Lung (tissue), 12 donors: ENCODE data around the gene TALDO1. TPM values are rescaled to one million over a fixed set of nuclear protein-coding genes. Genes with fewer than 3 reads are reported as not detected.

Experiments
- ATAC-seq: fragments of 200-7000 bp; cut with Tn5 transposase; one replicate; pipeline ENCODE4 v1.9.1; 2020; ENCODE audit warnings: moderate number of reproducible peaks; ENCODE audit not compliant: insufficient read depth, low FRiP score
- DNase-seq, 3 donors: peaks; one replicate each; pipeline ENCODE4 v3.0.0-alpha.2; 2013 to 2017
- H3K27ac ChIP-seq, 2 donors: one replicate each; pipeline ENCODE4 v1.5.1; 2013; ENCODE audit warnings: mild to moderate bottlenecking in 2 of 2, moderate library complexity in 2 of 2, control low read depth in 1 of 2, inconsistent platforms in 1 of 2, low read depth in 1 of 2, low read length in 1 of 2
- H3K27me3 ChIP-seq, 3 donors: one replicate each; pipeline ENCODE4 v1.5.1; 2013; ENCODE audit warnings: low read length in 2 of 3; ENCODE audit not compliant: control insufficient read depth in 3 of 3, insufficient read depth in 3 of 3
- H3K36me3 ChIP-seq, 4 donors: one replicate each; pipeline ENCODE4 v1.5.1; 2013; ENCODE audit warnings: low read length in 4 of 4, mild to moderate bottlenecking in 1 of 4, moderate library complexity in 1 of 4; ENCODE audit not compliant: control insufficient read depth in 4 of 4, insufficient read depth in 4 of 4
- H3K4me1 ChIP-seq, 5 donors: one replicate each; pipeline ENCODE4 v1.5.1; 2013; ENCODE audit warnings: low read length in 5 of 5, mild to moderate bottlenecking in 2 of 5, moderate library complexity in 1 of 5; ENCODE audit not compliant: control insufficient read depth in 5 of 5, insufficient read depth in 5 of 5
- H3K4me3 ChIP-seq: one replicate; pipeline ENCODE4 v1.5.1; 2013; ENCODE audit warnings: mild to moderate bottlenecking, control low read depth, moderate library complexity
- H3K9ac ChIP-seq, 2 donors: one replicate each; pipeline ENCODE4 v1.5.1; 2013; ENCODE audit warnings: low read length in 2 of 2, control low read depth in 1 of 2; ENCODE audit not compliant: insufficient read depth in 1 of 2
- H3K9me3 ChIP-seq, 4 donors: one replicate each; pipeline ENCODE4 v1.5.1; 2013; ENCODE audit warnings: low read length in 3 of 4, mild to moderate bottlenecking in 1 of 4, moderate library complexity in 1 of 4; ENCODE audit not compliant: control insufficient read depth in 4 of 4, insufficient read depth in 3 of 4
- WGBS, 2 donors: extraction: QIAGEN DNeasy Blood & Tissue Kit; methylation state at CpG; one replicate each; pipeline ENCODE4 v1.1.7; 2013; 5-methylcytosine and 5-hydroxymethylcytosine counted together
- polyA plus RNA-seq, 2 donors: library from polyadenylated mRNA; stranded (reverse); fragments of 200-250 nt; gene quantifications; one replicate each; pipeline ENCODE4 v1.2.1, GENCODE V29; 2013
- total RNA-seq, 2 donors: library from RNA; depleted of rRNA in 1 of 2; stranded (reverse); fragments of >200 nt in 1 of 2; gene quantifications; one replicate each; pipeline ENCODE4 v1.2.1, GENCODE V29; 2014 to 2021
- TF ChIP-seq, protein P1 (sequence below): IDR thresholded peaks from 2 replicates; pipeline ENCODE4 v1.5.1; 2012; ENCODE audit warnings: mild to moderate bottlenecking; ENCODE audit errors: control extremely low read depth, extremely low read depth
- donor health status: control.
- donor health status: control.
- donor health status: Bipolar disorder and iron deficiency.
- donor health status: healthy.
- donor health status: DM: yes; HTN: yes; CAD: no.

Gene TALDO1
- total and polyA plus RNA-seq, 4 donors = 128 to 311 (median 239) TPM

DNA sequence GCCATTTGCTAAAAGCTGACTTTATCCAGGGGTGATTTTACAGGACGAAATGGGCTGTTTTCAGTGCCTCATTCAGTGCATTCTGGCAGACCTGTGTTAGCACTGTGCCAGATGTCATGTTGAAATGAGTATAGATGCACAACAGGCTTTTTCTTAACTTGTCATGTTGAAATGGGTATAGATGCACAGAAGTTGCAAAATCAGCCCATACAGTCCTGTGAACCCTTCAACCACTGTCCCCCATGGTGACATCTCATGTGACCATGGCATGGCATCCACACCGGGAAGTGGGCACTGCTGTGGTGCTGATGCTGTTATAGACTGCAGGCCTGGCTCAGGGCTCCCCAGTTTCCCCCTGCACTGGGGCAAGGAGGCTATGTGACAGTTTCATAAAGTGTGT lies 2.5 kb downstream of the TALDO1 start:
- no peaks in the 10 kb centered on the region for H3K9me3 ChIP-seq
- ATAC-seq (no peak), DNase-seq (no peak)
- H3K27ac ChIP-seq = peak overlapping the region in 1 of 2 donors; percentile 24
- H3K4me3 ChIP-seq = no peak overlapping the region
- peaks cover 0 to 17% (median 6%) of the 10 kb centered on the region in 5 donors for H3K4me1 ChIP-seq
- H3K27me3 ChIP-seq = no peaks in the 10 kb centered on the region
- peaks cover 0 to 5% (median 2%) of the 10 kb centered on the region in 4 donors for H3K36me3 ChIP-seq
- WGBS, 2 donors = 28 to 66% methylated on average over 2 of the region's 2 CpGs
- TF ChIP-seq, protein P1, sequence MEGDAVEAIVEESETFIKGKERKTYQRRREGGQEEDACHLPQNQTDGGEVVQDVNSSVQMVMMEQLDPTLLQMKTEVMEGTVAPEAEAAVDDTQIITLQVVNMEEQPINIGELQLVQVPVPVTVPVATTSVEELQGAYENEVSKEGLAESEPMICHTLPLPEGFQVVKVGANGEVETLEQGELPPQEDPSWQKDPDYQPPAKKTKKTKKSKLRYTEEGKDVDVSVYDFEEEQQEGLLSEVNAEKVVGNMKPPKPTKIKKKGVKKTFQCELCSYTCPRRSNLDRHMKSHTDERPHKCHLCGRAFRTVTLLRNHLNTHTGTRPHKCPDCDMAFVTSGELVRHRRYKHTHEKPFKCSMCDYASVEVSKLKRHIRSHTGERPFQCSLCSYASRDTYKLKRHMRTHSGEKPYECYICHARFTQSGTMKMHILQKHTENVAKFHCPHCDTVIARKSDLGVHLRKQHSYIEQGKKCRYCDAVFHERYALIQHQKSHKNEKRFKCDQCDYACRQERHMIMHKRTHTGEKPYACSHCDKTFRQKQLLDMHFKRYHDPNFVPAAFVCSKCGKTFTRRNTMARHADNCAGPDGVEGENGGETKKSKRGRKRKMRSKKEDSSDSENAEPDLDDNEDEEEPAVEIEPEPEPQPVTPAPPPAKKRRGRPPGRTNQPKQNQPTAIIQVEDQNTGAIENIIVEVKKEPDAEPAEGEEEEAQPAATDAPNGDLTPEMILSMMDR = no peak
- H3K9ac ChIP-seq = no peak overlapping the region

DNA sequence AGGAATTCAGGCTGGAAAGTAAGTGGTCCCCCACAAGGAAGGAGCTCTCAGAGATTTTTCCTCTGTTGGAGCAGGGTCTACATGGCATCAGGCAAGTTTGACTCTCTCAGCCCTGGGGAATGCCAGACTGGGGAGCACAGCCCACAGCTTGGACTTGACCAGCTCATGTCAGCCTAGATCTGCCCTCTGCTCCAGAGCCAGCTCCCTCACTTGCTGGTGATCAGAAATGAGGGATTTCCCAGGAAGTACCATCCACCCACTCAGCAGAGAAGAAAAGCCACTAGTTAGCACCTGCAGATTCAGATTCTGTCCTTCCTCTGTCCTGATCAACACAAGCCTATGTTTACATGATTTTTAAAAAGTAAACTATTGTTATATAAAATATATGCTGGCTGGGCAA lies 13.0 kb downstream of the TALDO1 start:
- H3K4me3 ChIP-seq = no peak overlapping the region
- no peaks in the 10 kb centered on the region for H3K27me3 ChIP-seq
- no peaks in the 10 kb centered on the region for H3K4me1 ChIP-seq
- H3K27ac ChIP-seq = no peak overlapping the region
- DNase-seq (no peak), ATAC-seq (no peak)
- TF ChIP-seq, protein P1 = no peak
- H3K36me3 ChIP-seq = peaks cover 24 to 63% (median 50%) of the 10 kb centered on the region in 4 donors
- H3K9ac ChIP-seq = no peak overlapping the region
- H3K9me3 ChIP-seq = no peaks in the 10 kb centered on the region

DNA sequence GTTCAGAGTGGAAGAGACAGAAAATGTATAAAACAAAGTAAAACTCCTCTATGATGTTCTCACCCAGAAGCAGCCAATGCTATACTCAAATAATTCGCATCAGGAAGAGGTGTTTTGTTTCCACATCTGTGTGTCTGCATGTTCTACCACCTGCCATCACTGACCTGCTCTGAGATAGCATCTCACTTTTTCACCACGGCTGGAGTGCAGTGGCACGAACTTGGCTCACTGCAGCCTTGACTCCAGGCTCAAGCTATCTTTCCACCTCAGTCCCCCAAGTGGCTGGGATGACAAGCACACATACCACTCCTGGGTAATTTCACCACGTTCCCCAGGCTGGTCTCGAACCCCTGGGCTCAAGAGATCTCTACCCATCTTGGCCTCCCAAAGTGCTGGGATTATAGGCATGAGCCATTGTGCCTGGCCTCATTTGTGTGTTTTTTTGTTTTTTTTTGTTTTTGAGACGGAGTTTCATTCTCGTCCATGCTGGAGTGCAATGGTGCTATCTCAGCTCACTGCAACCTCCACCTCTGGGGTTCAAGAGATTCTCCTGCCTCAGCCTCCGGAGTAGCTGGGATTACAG lies 14.4 kb downstream of the TALDO1 start:
- 93 to 94% methylated on average over 8 of the region's 8 CpGs for WGBS, 2 donors
- H3K27ac ChIP-seq = no peak overlapping the region
- no peaks in the 10 kb centered on the region for H3K4me1 ChIP-seq
- no peak for ATAC-seq
- DNase-seq = no peak
- H3K9ac ChIP-seq = no peak overlapping the region
- H3K4me3 ChIP-seq = no peak overlapping the region
- H3K9me3 ChIP-seq = no peaks in the 10 kb centered on the region
- H3K27me3 ChIP-seq = no peaks in the 10 kb centered on the region
- H3K36me3 ChIP-seq = peaks cover 21 to 66% (median 44%) of the 10 kb centered on the region in 4 donors
- TF ChIP-seq, protein P1 = no peak
